NCI-H345 (cell line): ENCODE data around the gene KIF26A.

Source experiments
- DNase-seq: peaks from one replicate; lab custom pipeline; 2025; lab: John Stamatoyannopoulos, UW

The KIF26A gene

DNA sequence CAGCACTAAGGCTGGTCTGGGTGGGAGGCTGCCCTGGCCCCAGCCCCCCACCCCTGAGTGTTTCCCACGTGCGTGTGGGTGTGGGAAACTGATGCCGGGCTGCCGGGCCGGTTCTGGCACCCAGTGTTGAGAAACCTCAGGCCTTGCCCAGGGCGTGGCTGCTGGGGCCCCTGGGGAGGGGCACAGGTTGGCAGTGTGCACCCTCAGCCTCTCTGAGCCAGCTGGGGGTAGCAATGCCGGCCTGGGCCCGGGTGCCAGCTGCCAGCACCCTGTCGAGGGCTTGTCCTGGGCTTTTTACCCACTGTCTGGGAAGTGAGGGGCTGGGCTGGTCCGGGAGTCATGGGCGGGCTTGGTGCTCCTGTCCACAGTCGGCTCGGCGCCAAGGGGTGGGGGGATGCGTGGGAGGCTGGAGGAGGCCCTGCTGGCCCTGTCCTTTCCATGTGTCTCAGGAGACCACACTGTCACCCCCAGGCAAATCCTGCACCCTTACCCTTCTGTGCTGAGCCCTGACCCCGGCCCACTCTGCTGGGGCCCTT is 37.2 kb upstream of the KIF26A start:
- no peak for DNase-seq

DNA sequence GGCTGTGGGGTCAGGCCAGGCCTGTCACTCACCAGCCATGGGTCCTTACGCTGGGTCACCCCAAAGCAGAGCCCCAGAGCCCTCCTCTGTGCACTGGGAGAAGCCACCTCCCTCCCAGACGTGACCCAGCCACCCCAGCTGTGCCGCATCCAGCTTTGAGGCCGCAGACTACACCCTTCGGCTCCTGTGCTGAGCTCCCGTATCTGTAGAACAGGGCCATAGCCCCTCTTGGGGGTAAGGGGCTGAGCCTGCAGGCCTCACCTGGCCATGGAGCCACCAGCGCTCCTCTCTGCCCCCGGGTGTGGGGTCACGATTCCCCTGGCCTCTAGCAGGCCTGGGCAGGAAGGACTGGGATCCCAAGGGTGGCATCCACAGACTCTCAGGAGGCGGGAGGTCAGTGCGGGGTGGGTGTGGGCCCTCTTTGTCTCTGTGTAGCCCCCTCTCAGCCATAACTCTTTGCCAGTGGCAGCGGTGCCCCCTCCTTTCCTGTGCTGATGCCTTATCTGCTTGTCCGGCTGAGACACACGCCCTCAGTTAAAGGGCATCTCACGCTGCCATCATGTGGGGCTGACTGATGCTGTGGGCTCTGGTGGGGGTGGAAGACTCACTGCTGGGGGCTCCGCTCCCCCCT is 36.6 kb upstream of the KIF26A start:
- no peak for DNase-seq

GRCh38 chr14:104102282-104102914 is 36.0 kb upstream of the KIF26A start:
- DNase-seq, result no peak

DNA sequence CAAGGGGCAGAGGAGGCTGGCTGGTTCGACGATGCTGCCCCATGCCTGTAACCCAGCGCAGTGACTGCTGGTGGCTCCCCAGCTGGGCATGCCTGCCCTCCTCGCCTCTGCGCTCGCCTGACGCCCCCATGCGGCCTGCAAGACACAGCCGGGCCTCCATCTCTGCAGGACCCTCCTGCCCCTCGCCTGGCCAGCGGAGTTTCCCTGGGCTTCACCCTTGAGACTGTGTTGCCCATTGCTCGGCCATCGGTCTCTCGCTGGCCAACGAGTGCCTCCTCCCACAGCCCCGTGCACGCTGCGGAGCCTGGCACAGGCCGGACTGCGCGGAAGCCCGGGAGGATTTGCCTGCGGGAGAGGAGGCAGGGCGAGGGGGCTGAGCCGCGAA is 35.3 kb upstream of the KIF26A start:
- no peak for DNase-seq

- no peak for DNase-seq
Observed at GRCh38 chr14:104103446-104104075, 34.8 kb upstream of the KIF26A start.

DNA sequence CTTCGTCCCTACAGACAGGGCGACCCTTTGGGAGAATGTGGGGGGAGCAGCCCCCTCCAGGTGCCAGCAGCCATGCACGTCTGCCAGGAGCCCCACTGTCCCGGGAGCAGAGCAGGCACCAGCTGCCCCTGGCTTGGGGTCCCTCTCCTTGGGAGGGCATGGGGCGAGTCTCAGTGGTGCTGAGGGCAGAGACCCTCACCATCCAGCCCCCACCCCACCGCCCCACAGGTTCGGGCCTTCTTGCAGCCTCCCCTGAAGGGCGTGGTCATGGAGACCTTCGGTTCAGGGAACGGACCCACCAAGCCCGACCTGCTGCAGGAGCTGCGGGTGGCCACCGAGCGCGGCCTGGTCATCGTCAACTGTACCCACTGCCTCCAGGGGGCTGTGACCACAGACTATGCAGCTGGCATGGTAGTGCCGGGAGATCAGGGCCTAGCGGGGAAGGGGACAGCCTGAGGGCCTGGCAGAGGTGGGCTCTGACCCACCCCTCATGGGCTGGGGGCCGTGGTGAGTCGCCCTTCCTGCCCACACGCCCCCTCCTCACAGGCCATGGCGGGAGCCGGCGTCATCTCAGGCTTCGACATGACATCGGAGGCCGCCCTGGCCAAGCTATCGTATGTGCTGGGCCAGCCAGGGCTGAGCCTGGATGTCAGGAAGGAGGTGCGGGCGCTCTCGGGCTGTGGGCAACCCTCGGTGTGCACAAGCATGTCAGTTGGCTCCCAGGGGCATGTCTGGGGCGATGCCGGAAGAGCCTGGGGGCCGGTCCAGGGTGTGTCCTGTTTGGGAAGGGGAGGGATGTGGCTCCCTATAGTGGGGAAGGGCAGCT is 34.1 kb upstream of the KIF26A start:
- DNase-seq, result no peak

GRCh38 chr14:104105071-104105821 is 33.1 kb upstream of the KIF26A start:
- no peak for DNase-seq

- no peak for DNase-seq
Observed at GRCh38 chr14:104105822-104106470, 32.4 kb upstream of the KIF26A start.

DNA sequence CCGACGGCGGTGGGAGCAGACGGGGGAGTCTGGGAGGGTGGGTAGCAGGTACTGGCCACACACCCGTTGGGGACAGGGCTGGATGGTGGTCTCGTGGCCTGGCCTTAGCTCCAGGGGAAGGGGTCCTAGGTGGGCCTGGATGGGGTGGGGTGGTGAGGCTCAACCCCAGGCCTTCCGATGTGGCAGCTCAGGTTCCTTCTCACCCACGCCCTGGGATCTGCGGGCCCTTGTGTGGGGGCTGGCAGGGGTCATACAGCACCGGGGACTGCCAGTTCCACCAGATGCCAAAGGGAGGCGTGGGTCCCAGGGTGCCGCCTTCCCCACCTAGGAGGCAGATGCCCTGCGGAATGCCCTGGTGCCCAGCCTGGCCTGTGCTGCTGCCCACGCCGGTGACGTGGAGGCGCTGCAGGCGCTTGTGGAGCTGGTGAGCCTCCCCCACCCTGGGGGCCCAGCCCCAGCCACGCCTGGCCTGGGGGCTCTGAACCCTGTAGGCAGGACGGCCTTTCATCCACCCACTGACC is 31.9 kb upstream of the KIF26A start:
- no peak for DNase-seq

- no peak for DNase-seq
Observed at GRCh38 chr14:104107101-104107581, 31.2 kb upstream of the KIF26A start.

DNA sequence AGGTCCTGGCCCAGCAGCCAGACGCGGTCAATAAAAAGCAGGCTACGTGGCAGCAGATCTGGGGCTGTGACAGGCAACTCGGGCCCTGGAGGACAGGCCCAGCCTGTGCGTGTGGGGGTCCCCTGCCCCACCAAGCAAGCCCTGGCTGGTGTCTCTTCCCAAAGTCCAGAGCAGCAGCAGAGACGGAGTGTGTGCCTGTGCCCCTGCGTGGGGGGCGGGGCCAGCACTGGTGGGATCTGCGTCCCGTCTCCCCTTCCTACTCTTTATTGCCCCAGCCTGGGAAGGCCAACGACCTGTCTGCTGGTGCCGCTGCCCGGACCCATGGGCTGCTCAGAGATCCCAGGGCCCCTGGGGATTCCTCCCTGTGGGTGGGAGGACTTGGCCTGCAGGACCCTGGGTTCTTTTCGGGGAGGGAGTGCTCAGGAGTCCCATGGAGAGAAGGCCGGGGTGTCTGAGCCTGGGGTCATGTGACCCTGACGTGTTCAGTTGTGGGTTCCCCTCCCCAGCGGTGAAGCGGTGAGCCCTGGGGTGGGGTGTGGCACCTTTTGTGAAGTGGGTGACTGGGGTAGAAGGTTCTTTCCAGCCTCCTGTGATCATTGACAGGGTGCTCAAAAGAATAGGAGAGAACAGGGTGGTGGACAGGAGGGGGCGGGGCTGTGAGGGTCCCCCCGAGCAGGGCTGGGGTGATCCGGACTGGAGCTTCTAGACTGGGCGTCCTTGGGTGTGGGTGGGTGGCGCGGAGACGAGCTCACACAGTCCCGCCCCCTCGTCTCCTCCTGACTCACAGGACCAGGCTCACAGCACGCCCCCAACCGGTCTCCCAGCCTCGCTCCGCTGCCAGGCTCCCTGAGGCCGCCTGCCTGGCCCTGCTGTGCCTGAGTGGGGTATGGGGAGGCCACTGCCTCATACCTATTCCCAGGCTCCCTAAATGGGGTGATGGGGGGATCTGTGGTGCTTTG is 30.5 kb upstream of the KIF26A start:
- no peak for DNase-seq

GRCh38 chr14:104108570-104109541 is 29.5 kb upstream of the KIF26A start:
- DNase-seq, result no peak

- DNase-seq, result no peak
Observed at GRCh38 chr14:104109731-104110361, 28.5 kb upstream of the KIF26A start.

- DNase-seq, result no peak
Observed at GRCh38 chr14:104110491-104111209, 27.7 kb upstream of the KIF26A start.

- DNase-seq, result no peak
Observed at GRCh38 chr14:104111301-104112112, 26.9 kb upstream of the KIF26A start.

- DNase-seq, result no peak
Observed at GRCh38 chr14:104112113-104112505, 26.3 kb upstream of the KIF26A start.
